SKM-1 (cell line): ENCODE measurements around the gene ANKDD1A.
A peak's percentile ranks its signal among the peaks of the same experiment; 100 is the strongest.

Experiments
- DNase-seq: peaks from one replicate; lab custom pipeline; 2025; ENCODE audit not compliant: unreplicated experiment; lab: John Stamatoyannopoulos, UW

Gene ANKDD1A

DNA sequence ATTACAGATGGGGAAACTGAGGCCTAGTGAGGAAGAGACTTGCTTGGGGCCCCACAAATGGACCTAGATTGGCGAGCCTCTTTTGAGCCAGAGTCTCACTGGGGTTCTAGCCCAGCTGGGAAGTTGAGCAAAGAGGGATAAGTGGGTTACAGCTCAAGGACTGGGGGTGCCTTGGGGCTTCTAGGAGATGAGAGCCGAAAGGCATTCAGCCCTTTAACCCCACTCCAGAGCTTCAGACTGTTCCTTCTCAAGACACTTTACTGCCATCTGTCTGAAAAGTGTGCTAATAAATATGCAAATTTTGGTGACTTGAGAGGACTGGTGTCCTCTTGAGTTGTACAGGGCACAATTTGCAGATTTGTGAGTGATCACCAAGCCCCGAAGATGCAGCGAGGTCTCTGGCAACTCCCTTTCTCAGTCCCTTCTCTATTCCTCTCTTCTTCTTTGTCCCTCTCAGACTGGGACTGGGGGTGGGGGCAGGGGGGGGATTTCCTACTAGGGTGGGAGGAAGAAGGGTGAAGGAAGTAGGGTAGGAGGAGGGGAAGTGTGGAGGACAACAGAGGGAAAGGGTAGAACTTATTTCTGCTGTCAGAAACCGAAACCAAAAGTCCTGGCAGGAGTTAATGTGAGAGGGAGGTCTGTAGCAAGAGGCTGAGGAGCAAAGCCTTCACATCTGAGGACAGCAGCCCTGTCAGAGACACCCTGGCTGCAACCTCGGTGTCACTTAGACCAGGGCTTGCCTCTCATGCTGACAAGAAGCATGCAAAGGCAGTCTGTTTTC, 16.2 kb upstream of the ANKDD1A start:
- peak; percentile 73 for DNase-seq

DNA sequence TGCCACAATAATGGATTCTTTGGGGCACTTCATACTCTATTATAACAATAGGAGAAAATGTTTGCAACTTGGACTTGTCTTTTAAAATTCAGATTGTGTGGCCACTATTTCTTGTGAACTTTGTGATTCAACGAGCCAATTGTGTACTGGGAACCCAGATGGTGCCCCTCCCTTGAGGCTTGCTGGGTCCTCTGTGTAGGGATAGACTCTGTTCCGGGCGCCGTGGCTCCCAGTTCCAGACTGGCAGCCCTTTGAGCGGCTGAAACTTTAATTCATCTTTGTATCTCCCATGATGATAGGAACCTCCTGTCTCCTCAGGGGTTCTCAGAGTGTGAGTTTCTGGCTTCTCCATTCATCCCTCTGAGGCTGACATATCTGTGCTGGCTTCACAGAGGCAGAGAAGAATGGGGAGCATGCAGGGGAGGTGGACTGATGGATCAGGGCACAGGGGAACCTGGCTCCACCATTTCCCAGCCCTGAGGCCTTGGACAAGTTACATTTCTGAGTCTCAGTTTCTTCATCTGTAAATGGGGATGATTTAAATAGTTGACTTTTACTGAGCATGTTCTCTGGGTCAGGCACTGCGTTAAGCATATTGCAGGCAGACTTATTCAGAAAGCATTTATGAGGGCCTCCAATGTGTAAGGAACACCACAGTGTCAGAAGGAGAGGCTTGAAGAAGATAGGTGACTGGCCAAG, 15.2 kb upstream of the ANKDD1A start:
- no peak for DNase-seq

DNA sequence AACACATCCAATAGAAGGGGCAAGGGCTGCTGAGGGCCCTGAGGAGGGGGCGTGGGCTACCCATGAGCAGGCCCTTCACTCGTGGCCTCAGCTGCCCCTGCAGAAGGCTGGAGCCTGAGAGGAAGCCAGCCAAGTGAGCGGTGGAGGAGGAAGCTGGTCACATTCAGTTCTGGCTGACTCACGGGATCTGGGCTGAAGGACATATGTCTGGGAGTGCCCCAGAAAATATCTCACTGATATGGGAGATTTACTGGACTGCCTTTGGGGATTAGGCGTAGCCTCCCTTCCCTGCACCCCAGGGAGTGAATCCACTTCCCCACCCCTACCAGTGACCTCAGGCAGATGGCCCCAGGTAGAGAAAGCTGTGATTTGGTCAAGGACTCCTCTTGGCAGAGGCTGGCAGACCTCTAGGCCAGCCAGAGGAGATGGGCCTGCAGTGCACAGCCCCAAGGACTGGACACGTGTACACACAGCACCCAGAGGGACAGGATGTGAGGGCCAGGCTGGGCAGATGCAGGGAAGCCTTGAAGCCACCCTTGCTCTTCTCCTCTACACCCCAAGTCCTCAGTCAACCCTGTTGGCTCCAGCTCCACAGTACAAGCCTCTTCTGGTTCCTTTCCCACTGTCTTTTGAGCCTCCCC, 14.2 kb upstream of the ANKDD1A start:
- DNase-seq: no peak

DNA sequence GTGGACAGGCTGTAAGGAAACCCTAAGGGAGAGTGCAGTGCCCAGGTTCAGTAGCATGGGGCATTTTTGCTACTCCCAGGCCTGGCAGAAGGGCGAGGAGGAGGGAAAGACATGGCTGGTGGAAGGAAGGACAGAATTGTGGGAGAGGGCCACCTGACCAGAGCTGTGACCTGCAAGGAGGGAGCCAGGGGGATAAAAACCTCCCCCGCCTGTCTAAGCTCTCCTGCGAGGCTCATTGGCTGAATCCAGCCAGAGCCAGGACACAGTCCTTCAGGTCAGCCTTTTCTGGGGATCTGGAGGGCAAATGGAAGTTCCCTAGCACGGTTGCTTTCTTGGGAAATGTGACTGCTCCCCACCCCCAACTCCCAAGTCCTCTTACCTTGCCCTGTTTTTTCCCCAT, 13.3 kb upstream of the ANKDD1A start:
- no peak for DNase-seq

DNA sequence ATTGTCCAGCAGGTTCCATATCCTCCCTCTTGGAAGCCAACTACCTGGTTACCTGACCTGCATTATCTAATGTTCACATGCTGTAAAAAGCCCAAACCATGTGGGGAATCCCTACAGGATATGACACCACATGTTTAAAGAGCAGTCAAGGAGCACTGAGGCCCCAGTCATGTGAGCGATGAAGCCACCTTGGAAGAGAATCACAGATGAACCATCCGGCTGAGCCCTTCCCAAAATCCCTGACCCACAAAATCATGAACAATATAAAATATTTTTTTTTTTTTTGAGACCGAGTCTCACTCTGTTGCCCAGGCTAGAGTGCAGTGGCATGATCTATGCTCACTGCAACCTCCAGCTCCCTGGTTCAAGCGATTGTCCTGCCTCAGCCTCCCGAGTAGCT, 10.6 kb upstream of the ANKDD1A start:
- no peak for DNase-seq

DNA sequence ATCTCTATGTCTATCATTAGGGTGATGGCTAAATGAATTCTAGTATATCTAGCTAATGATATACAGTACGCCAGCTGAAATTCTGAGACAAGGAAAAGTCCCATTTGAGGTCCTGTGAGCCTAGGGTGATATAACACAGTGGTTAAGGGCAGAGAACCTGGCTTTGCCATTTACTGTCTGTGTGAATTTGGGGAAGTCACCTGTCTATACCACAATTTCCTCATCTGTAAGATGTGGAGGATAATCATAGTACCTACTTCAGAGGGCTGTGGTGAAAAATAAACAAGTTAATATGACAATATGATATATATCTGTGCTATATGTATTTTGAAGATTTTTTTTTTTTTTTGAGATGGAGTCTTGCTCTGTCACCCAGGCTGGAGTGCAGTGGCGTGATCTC, 9.8 kb upstream of the ANKDD1A start:
- no peak for DNase-seq

DNA sequence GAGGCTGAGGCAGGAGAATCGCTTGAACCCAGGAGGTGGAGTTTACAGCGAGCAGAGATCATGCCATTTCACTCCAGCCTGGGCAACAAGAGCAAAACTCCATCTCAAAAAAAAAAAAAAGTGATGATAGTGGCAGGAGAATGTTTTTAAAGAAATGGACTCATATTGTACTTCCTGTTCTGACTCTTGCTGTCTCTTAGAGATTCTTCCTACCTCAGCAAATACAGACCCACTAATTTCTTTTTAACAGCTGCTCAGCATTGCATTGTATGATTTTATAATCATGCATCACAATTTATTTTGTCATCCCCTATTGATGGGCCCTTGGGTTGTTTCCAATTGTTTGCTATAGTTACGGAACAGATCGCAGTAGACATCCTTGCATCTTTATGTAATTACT, 8.8 kb upstream of the ANKDD1A start:
- no peak for DNase-seq

DNA sequence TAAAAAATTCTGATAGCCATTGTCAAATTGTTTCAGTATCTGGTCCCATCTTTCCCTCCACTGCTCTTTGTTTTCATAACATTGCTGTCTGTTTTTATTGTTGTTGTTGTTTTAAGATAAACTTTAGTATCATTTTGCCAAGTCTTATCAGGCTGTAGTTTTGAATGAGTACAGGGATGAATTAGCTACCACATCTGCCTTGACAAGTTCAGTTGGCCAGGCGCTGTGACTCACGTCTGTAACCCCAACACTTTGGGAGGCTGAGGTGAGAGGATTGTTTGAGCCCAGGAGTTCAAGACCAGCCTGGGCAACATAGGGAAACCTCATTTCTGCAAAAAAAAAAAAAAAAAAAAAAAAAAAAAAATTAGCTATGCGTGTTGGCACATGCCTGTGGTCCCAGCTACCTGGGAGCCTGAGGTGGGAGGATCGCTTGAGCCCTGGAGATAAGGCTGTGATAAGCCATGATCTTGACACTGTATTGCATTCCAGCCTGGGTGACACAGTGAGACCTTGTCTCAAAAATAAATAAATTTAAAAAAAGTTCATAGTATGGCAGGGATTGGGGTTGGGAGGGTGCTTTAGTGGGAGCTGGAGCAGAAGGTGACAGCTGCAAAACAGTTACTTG, 8.3 kb upstream of the ANKDD1A start:
- DNase-seq: no peak

DNA sequence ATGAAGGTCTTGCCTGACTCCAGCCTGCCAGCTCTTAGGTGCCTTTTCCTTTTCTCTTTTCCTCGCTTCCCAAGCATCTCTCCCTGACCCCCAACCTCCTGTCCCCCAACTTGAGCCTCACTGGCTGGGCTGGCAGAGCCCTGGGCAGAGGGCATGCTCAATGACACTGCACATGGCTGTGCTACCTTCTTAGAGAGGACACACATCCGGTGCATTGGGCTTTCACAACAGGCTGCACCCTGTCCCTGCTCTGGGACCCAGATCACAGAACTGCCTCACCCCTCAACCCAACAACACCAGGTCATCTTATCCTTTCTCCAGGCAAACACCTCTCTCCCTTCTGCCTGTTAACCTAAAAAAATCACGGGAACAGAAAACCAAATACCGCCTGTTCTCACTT, 7.5 kb upstream of the ANKDD1A start:
- DNase-seq: no peak

DNA sequence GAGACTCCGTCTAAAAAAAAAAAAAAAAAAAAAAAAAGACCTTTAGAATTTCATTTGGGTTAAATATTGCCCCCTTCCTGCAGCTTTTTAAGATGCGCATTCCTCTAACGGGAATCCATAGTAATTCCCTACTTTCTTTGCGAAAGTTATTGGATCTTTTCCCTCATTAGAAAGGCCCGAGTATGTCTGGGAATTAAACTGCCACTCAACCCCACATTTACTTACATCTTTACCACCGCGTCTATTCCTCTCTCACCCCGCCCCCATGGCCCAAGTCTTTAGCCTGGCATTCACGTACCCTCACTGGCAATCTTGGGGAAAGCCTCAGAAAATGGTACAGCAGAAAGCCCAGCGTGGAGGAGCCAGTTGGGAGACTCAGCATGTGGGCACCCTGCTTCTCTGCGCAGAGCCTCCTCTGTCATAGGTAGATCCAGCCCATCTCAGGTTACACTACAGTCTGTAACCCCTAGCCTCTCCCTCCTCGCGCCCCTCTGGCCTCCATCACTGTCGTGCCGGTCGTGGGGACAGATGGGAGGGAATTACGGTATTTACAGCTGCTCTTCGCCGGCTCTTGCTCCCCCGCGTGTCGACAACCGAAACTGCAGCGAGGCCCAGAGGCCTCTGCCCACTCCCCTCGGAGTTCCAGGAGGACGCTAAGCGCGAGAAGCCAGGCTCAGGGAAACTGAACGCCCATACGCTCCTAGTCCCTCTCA, 6.4 kb upstream of the ANKDD1A start:
- peak; percentile 64 for DNase-seq

DNA sequence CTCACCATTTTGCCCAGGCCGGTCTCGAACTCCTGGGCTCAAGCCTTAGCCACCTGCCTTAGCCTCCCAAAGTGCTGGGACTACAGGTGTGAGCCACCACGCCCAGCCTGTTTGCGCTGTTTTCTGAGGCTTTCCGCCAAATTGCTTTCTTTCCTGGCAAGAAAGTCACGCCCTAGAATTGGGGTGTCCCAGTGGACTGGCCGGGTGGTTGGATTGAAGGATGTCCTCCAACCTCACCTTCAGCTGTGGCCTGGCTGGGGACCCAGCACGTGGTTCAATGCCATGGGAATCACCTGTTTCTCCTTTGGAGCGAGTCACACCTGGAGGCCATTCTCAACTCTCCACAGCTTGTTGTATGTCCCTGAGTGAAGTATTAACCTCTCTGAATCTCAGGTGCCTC, 5.8 kb upstream of the ANKDD1A start:
- DNase-seq: no peak

DNA sequence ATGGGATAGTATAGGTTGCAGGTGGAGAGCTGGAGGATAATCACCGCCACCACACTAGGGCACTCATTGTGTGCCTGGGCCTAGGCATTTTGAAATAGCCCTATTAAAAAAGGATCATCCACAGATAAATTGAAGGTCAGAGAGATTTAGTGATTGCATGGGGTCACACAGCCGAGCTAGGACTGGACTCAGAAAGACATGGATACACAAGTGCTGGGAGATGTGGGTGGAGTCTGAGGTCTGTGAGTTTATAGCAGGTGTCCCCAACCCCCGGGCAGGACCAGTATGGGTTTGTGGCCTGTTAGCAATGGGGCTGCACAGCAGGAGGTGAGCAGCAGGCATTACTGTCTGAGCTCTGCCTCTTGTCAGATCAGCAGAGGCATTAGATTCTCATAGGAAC, 5.3 kb upstream of the ANKDD1A start:
- no peak for DNase-seq

DNA sequence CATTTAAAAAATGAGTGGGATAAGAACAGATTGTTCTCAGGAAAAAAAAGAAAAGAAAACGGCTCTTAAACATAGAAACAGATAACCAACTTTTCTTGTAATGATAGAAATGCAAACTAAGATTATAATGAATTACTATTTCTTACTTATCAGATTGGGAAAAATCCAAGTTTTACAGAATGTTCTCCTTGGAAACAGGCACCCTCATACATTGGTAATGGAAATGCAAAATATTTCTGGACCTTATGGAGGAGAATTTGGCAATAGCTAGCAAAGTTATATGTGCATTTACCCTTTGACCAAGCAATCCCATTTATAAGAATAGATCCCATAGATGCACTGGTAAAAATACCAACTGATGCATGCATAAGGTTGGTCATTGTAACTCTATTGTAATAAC, 3.7 kb upstream of the ANKDD1A start:
- no peak for DNase-seq

DNA sequence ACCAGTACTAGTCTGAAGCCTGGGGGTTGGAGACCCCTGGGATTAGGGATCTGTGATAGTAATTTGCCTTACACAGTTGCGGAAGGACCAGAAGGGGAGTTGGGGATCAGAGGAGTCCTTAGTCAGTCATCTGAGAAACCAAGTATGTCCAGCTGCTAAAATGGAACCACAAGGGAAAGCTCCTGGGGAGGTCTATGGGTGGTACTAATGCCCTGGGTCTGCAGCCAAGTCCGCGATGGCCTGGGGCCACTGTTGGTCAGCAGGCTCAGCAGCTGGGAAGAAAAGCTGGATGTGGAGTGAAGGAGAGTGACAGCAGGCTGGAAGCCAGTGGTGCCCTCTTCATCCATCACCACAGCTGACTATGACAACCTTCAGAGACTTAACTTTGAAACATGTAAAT, 2.2 kb upstream of the ANKDD1A start:
- no peak for DNase-seq

DNA sequence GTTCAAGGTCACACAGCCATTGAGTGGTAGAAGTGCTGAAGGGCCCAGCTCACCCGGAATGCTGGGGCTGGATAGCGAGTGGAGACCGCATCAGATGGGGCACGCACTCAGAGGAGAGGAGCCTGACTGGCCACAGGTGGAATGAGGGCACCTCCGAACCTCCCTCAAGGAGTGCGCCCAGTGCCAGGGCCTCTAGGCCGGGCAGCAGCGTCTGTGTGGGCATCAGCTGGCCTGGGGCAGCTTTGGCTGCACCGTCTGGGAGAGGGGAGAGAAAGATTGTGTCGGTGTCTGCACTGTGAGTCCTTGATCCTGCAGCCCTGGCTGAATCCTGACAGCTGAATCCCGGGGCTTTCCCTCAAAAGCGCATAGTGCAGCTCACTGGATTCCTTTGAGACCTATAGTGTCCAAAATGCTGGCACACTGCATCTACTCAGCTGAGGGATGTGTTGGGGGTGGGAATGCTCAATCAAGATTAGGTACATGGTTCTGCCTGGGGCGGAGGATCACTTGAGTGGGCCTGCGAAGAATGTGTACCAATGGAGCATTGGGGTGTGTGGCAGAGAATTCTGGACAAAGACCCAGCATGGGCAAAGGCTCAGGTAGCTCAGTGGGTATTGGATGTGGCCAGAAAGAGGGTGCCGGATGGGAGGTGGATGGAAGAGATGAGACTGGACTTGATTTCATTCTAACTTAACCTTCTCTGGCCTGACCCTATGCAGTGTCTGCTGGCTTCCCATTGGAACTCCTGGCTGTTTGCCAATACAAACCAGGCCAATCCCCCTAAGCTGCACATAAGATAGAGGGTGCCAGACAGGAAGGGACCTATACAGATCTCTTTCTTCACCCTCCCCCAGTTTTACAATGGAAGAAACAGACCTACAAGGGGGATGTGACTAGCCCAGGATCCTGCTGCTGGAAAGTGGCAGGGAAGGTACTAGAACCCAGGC, 950 bp downstream of the ANKDD1A start:
- no peak for DNase-seq

DNA sequence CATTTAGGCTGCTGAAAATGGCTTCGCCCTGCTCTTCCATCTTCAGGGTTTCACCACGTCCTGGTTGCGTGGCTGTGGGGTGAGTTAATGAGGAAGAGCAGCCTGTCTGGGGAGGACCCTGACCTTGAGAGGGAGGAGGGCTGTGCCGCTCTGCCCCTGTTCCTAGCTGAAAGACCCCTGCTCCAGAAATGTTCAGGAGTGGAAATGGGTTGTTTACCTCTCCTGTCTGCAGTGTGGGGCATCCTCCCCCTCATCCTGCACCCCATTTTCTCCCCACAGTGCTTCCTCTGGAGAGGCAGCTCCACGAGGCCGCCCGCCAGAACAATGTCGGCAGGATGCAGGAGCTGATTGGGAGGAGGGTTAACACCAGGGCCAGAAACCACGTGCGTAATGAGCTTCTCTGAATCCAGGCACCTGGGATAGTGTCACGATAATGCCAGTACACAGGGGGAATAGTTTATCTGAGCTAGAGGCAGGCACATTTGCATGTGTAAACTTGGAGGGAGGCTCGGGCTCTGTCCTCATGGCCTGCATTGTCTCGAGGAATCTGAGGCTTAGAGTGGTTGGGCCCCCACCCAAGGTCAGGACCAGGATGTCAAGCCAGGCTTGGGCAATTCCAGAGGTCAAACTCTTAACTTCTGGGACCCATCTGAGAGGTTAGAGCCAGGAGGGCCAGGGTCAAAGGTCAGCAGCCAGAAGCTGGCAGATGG, 4.0 kb downstream of the ANKDD1A start:
- DNase-seq: no peak

DNA sequence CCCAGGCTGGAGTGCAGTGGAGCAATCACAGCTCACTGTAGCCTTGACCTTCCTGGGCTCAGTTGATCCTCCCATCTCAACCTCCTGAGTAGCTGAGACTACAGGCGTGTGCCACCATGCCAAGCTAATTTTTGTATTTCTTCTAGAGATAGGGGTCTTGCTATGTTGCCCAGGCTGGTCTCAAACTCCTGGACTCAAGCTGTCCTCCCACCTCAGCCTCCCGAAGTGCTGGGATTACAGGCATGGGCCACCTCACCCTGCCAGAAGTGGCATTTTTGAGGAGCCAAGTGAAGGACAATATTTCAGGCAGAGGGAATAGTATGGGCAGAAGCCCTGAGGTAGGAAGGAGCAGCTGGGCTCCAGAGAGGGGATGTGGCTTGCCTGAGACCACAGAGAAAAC, 4.7 kb downstream of the ANKDD1A start:
- DNase-seq: no peak

DNA sequence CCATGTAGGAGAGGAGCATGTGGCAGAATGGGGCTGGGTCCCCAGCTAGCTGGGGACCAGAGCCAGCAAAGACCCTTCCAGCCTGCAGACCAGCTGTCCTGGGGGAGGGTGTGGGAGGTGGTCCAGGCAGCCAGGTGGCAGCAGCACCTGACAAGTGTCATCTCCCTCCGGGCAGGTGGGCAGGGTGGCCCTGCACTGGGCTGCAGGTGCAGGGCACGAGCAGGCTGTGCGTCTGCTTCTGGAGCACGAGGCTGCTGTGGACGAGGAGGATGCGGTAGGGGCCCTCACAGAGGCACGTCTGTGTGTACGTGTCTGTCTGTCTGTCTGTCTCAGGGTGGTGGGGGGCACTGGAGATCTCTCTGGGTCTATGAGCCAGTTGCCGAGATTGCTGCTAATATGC, 5.5 kb downstream of the ANKDD1A start:
- no peak for DNase-seq

DNA sequence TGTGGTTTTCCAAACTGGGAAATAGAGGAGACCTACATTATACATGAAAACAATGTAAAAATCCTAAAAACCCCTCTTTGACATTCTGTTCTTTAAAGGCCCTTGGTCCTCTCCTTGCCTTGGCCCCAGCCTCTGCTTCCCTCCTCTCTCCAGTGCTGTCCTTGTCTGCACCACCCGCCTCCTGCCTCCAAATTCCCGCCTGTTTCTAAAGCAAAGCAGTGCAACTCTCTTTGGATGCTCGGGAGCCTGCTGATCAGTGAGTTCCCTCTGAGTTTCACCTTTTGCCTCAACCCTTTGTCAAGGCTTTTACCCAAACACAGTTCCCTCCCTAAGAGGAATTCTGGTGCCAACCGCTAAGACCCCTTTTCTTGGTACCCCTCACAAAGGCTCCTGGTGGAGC, 8.0 kb downstream of the ANKDD1A start:
- no peak for DNase-seq

DNA sequence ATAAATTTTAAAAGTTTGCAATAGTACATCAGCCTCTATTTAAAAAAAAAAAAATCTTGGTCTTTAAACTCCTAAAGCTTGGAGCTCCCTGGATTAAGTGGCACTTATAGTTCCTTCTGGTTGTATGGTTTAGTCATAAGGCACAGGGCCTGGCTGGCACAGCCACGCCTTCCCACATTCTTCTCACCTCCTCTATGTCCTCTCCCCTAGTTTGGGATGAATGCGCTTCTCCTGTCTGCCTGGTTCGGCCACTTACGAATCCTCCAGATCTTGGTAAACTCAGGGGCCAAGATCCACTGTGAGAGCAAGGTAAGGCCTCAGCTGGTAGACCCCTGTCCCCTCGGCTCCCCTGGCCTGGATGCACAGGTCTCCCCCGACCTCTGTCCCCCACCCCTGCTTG, 10.0 kb downstream of the ANKDD1A start:
- DNase-seq: no peak
